Measurements from ENCODE around the gene NAA10.

Gene NAA10

GRCh38 chrX:153966283-153966688 is 31.4 kb upstream of the NAA10 start:
- Histone ChIP-seq H2BK12ac (ENCODE audit: low read length) (no peak overlapping the region), H4K91ac (ENCODE audit: low read depth, low read length, poor library complexity) (no peak overlapping the region), H3K27ac (replicated peaks; ENCODE audit: low read length) (no peak overlapping the region), H3K18ac (ENCODE audit: low read length) (no peak overlapping the region), H3K4me3 (ENCODE audit: low read length in 2 of 2) (no peak overlapping the region), H3K79me1 (ENCODE audit: low read depth, low read length) (peaks cover 12% of the 10 kb centered on the region), H3K27me3 (ENCODE audit: control insufficient read depth in 3 of 3, insufficient read depth in 3 of 3, low read depth in 1 of 3, low read length in 3 of 3) (peaks cover 0 to 5% (median 0%) of the 10 kb centered on the region in 3 experiments), H3K9ac (ENCODE audit: low read depth, low read length, poor library complexity) (no peak overlapping the region), H3K14ac (ENCODE audit: low read length) (no peak overlapping the region), H3K36me3 (replicated peaks in 1 of 2; ENCODE audit: control insufficient read depth in 2 of 2, insufficient read depth in 2 of 2, low read length in 2 of 2) (peaks cover 20 to 80% of the 10 kb centered on the region in 2 donors), H3K4ac (ENCODE audit: low read length) (no peak overlapping the region), H3K23ac (ENCODE audit: low read depth, low read length, poor library complexity) (no peak overlapping the region), H2BK15ac (ENCODE audit: low read length) (no peak overlapping the region), H2AK5ac (ENCODE audit: low read depth, low read length) (no peak overlapping the region), H3K4me1 (ENCODE audit: control insufficient read depth in 2 of 2, insufficient read depth in 1 of 2, low read depth in 1 of 2, low read length in 2 of 2) (peaks cover 16 to 20% of the 10 kb centered on the region in 2 donors), H3K4me2 (ENCODE audit: insufficient read depth, low read length, poor library complexity, severe bottlenecking) (peak overlapping the region; percentile 11), H4K8ac (ENCODE audit: low read depth, low read length) (no peak overlapping the region), H2AFZ (ENCODE audit: low read length) (no peak overlapping the region), H2BK5ac (ENCODE audit: low read length) (no peak overlapping the region), H3K9me3 (replicated peaks in 1 of 2; ENCODE audit: control insufficient read depth in 2 of 2, insufficient read depth in 1 of 2, low read depth in 1 of 2, low read length in 2 of 2) (no peaks in the 10 kb centered on the region), H2BK120ac (ENCODE audit: low read depth, low read length) (no peak overlapping the region)
- WGBS, 2 donors (ENCODE audit: extremely low coverage in 2 of 2, insufficient read length in 2 of 2, insufficient replicate concordance in 1 of 2) = no CpG with 5 or more reads among the region's 15 CpGs
- DNase-seq (ENCODE audit: low spot score) = no peak

- DNase-seq (ENCODE audit: low spot score) = no peak
- no peak overlapping the region for H4K8ac ChIP-seq (ENCODE audit: low read depth, low read length)
- no peak overlapping the region for H4K91ac ChIP-seq (ENCODE audit: low read depth, low read length, poor library complexity)
- H3K23ac ChIP-seq (ENCODE audit: low read depth, low read length, poor library complexity) = no peak overlapping the region
- peaks cover 24 to 89% of the 10 kb centered on the region in 2 donors for H3K36me3 ChIP-seq (replicated peaks in 1 of 2; ENCODE audit: control insufficient read depth in 2 of 2, insufficient read depth in 2 of 2, low read length in 2 of 2)
- no peak overlapping the region for H3K4me3 ChIP-seq (ENCODE audit: low read length in 2 of 2)
- H3K18ac ChIP-seq (ENCODE audit: low read length) = no peak overlapping the region
- no peaks in the 10 kb centered on the region for H3K9me3 ChIP-seq (replicated peaks in 1 of 2; ENCODE audit: control insufficient read depth in 2 of 2, insufficient read depth in 1 of 2, low read depth in 1 of 2, low read length in 2 of 2)
- H2BK15ac ChIP-seq (ENCODE audit: low read length) = no peak overlapping the region
- peaks cover 0 to 5% (median 0%) of the 10 kb centered on the region in 3 experiments for H3K27me3 ChIP-seq (ENCODE audit: control insufficient read depth in 3 of 3, insufficient read depth in 3 of 3, low read depth in 1 of 3, low read length in 3 of 3)
- H2BK5ac ChIP-seq (ENCODE audit: low read length) = no peak overlapping the region
- H3K27ac ChIP-seq (replicated peaks; ENCODE audit: low read length) = no peak overlapping the region
- H3K4me2 ChIP-seq (ENCODE audit: insufficient read depth, low read length, poor library complexity, severe bottlenecking) = no peak overlapping the region
- H3K14ac ChIP-seq (ENCODE audit: low read length) = no peak overlapping the region
- no peak overlapping the region for H2BK12ac ChIP-seq (ENCODE audit: low read length)
- no peak overlapping the region for H3K4ac ChIP-seq (ENCODE audit: low read length)
- H2BK120ac ChIP-seq (ENCODE audit: low read depth, low read length) = no peak overlapping the region
- H3K9ac ChIP-seq (ENCODE audit: low read depth, low read length, poor library complexity) = no peak overlapping the region
- peaks cover 16 to 20% of the 10 kb centered on the region in 2 donors for H3K4me1 ChIP-seq (ENCODE audit: control insufficient read depth in 2 of 2, insufficient read depth in 1 of 2, low read depth in 1 of 2, low read length in 2 of 2)
- WGBS, 2 donors (ENCODE audit: extremely low coverage in 2 of 2, insufficient read length in 2 of 2, insufficient replicate concordance in 1 of 2) = no CpG with 5 or more reads among the region's 5 CpGs
- peaks cover 12% of the 10 kb centered on the region for H3K79me1 ChIP-seq (ENCODE audit: low read depth, low read length)
- H2AFZ ChIP-seq (ENCODE audit: low read length) = no peak overlapping the region
- no peak overlapping the region for H2AK5ac ChIP-seq (ENCODE audit: low read depth, low read length)
Observed at GRCh38 chrX:153965406-153965805, 30.6 kb upstream of the NAA10 start.

DNA sequence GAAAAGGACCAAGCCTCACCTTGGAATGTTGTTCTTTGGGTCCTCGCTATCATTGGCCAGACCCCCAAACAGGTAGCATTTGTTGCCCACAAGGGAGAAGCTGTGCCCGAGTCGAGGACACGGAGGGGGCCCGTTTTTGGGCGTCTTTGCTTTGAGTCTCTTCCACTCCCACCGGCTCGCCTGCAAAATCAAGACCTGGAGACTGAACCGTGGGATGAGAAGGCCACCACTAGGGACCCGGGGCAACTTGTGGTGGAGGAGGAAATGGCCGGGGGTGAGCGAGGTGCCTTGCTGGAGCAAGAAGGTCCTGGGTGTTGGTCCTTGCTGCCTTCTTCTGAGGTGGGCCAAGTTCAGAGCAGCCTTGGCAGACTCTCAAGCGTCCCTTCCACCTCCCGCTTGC is 29.3 kb upstream of the NAA10 start:
- Histone ChIP-seq H3K9me3 (replicated peaks in 1 of 2; ENCODE audit: control insufficient read depth in 2 of 2, insufficient read depth in 1 of 2, low read depth in 1 of 2, low read length in 2 of 2) (no peaks in the 10 kb centered on the region), H3K23ac (ENCODE audit: low read depth, low read length, poor library complexity) (no peak overlapping the region), H3K27ac (replicated peaks; ENCODE audit: low read length) (no peak overlapping the region), H2BK15ac (ENCODE audit: low read length) (no peak overlapping the region), H2BK120ac (ENCODE audit: low read depth, low read length) (no peak overlapping the region), H3K79me1 (ENCODE audit: low read depth, low read length) (peaks cover 15% of the 10 kb centered on the region), H4K8ac (ENCODE audit: low read depth, low read length) (no peak overlapping the region), H3K14ac (ENCODE audit: low read length) (no peak overlapping the region), H3K27me3 (ENCODE audit: control insufficient read depth in 3 of 3, insufficient read depth in 3 of 3, low read depth in 1 of 3, low read length in 3 of 3) (peaks cover 0 to 5% (median 0%) of the 10 kb centered on the region in 3 experiments), H3K4me2 (ENCODE audit: insufficient read depth, low read length, poor library complexity, severe bottlenecking) (no peak overlapping the region), H2BK5ac (ENCODE audit: low read length) (no peak overlapping the region), H3K9ac (ENCODE audit: low read depth, low read length, poor library complexity) (no peak overlapping the region), H3K4ac (ENCODE audit: low read length) (no peak overlapping the region), H3K36me3 (replicated peaks in 1 of 2; ENCODE audit: control insufficient read depth in 2 of 2, insufficient read depth in 2 of 2, low read length in 2 of 2) (peaks cover 30 to 96% of the 10 kb centered on the region in 2 donors), H3K4me3 (ENCODE audit: low read length in 2 of 2) (no peak overlapping the region), H3K18ac (ENCODE audit: low read length) (no peak overlapping the region), H2AK5ac (ENCODE audit: low read depth, low read length) (no peak overlapping the region), H2BK12ac (ENCODE audit: low read length) (no peak overlapping the region), H3K4me1 (ENCODE audit: control insufficient read depth in 2 of 2, insufficient read depth in 1 of 2, low read depth in 1 of 2, low read length in 2 of 2) (peaks cover 16% of the 10 kb centered on the region in 2 donors), H2AFZ (ENCODE audit: low read length) (no peak overlapping the region), H4K91ac (ENCODE audit: low read depth, low read length, poor library complexity) (no peak overlapping the region)
- WGBS, 2 donors (ENCODE audit: extremely low coverage in 2 of 2, insufficient read length in 2 of 2, insufficient replicate concordance in 1 of 2) = no CpG with 5 or more reads among the region's 14 CpGs
- no peak for DNase-seq (ENCODE audit: low spot score)

DNA sequence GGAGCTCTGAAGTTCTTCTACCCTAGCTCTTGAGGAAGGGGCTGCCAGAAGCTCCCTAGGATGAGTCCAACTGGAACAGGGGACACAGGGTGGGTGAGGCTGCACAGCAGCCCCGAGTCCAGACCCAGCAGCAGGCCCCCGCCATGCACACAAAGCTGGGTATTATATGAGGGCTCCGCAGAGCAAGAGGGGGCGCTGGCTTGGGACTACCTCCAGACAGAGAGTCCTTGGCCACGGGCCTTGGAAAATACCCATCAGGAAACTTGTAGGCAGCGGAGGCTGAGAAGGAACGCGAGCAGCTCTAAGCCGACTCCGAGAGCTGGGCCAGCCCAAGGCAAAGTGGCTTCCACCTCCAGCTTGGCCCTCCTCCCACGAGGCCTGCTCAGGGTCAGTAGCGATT is 28.7 kb upstream of the NAA10 start:
- Histone ChIP-seq H3K4me3 (ENCODE audit: low read length in 2 of 2) (no peak overlapping the region), H3K9ac (ENCODE audit: low read depth, low read length, poor library complexity) (no peak overlapping the region), H3K79me1 (ENCODE audit: low read depth, low read length) (peaks cover 12% of the 10 kb centered on the region), H4K8ac (ENCODE audit: low read depth, low read length) (no peak overlapping the region), H3K36me3 (replicated peaks in 1 of 2; ENCODE audit: control insufficient read depth in 2 of 2, insufficient read depth in 2 of 2, low read length in 2 of 2) (peaks cover 34 to 96% of the 10 kb centered on the region in 2 donors), H3K18ac (ENCODE audit: low read length) (no peak overlapping the region), H2BK5ac (ENCODE audit: low read length) (no peak overlapping the region), H3K14ac (ENCODE audit: low read length) (no peak overlapping the region), H2AK5ac (ENCODE audit: low read depth, low read length) (no peak overlapping the region), H3K4me2 (ENCODE audit: insufficient read depth, low read length, poor library complexity, severe bottlenecking) (no peak overlapping the region), H3K4me1 (ENCODE audit: control insufficient read depth in 2 of 2, insufficient read depth in 1 of 2, low read depth in 1 of 2, low read length in 2 of 2) (peaks cover 10 to 13% of the 10 kb centered on the region in 2 donors), H3K23ac (ENCODE audit: low read depth, low read length, poor library complexity) (no peak overlapping the region), H3K9me3 (replicated peaks in 1 of 2; ENCODE audit: control insufficient read depth in 2 of 2, insufficient read depth in 1 of 2, low read depth in 1 of 2, low read length in 2 of 2) (no peaks in the 10 kb centered on the region), H3K27ac (replicated peaks; ENCODE audit: low read length) (no peak overlapping the region), H4K91ac (ENCODE audit: low read depth, low read length, poor library complexity) (no peak overlapping the region), H3K4ac (ENCODE audit: low read length) (no peak overlapping the region), H2BK12ac (ENCODE audit: low read length) (no peak overlapping the region), H2BK120ac (ENCODE audit: low read depth, low read length) (no peak overlapping the region), H2AFZ (ENCODE audit: low read length) (no peak overlapping the region), H3K27me3 (ENCODE audit: control insufficient read depth in 3 of 3, insufficient read depth in 3 of 3, low read depth in 1 of 3, low read length in 3 of 3) (peaks cover 0 to 5% (median 0%) of the 10 kb centered on the region in 3 experiments), H2BK15ac (ENCODE audit: low read length) (no peak overlapping the region)
- DNase-seq (ENCODE audit: low spot score) = no peak
- WGBS, 2 donors (ENCODE audit: extremely low coverage in 2 of 2, insufficient read length in 2 of 2, insufficient replicate concordance in 1 of 2) = no CpG with 5 or more reads among the region's 12 CpGs
